ENCODE results near the gene ERGIC3.

ERGIC3 gene

DNA sequence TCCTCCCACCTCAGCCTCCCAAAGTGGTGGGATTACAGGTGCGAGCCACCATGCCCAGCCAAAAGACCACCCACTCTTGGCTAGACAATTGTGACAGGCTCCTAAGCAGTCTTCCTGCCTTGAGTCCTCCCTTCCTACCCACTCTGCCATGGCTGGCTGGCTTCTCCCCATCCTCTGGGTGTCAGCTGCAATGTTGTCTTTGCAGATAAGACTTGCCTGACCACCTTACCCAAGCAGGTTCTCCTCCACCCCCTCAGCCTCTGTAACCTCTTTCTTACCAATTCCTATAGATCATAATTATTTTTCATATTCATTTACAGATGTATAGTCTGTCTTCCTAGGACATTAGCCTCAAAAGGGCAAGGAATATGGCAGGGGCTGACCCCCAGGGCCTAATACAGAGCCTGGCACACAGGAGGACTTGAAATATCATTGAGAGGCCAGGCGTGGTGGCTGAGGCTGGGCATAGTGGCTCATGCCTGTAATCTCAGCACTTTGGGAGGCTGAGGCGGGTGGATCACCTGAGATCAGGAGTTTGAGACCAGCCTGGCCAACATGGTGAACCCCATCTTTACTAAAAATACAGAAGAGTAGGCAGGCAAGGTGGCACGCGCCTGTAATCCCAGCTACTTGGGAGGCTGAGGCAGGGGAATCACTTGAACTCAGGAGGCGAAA, 45.0 kb downstream of the ERGIC3 start:
- no peak for ATAC-seq
- TF ChIP-seq ZC3H10 (CRISPR knock-in tag; IDR thresholded peaks at IDR 0.05) (no peak), TOX (CRISPR knock-in tag; IDR thresholded peaks at IDR 0.05; ENCODE audit: borderline replicate concordance) (no peak), SNAI2 (CRISPR knock-in tag; IDR thresholded peaks at IDR 0.05) (no peak), ISL1 (CRISPR knock-in tag; IDR thresholded peaks at IDR 0.05) (no peak), ZFP3 (CRISPR knock-in tag; IDR thresholded peaks at IDR 0.05) (no peak), ZFP30 (CRISPR knock-in tag; IDR thresholded peaks at IDR 0.05) (no peak), OSR1 (CRISPR knock-in tag; IDR thresholded peaks at IDR 0.05) (no peak), RARB (CRISPR knock-in tag; IDR thresholded peaks at IDR 0.05) (no peak), ZNF8 (CRISPR knock-in tag; IDR thresholded peaks at IDR 0.05) (no peak), PPARA (CRISPR knock-in tag; IDR thresholded peaks at IDR 0.05; ENCODE audit: borderline replicate concordance) (no peak), CSDC2 (CRISPR knock-in tag; IDR thresholded peaks at IDR 0.05) (no peak), ZNF70 (CRISPR knock-in tag; IDR thresholded peaks at IDR 0.05) (no peak), ZNF565 (CRISPR knock-in tag; conservative IDR thresholded peaks at IDR 0.05; ENCODE audit: low read depth) (no peak), POU6F1 (CRISPR knock-in tag; IDR thresholded peaks at IDR 0.05; ENCODE audit: borderline replicate concordance, low read depth) (no peak), ESRRG (CRISPR knock-in tag; IDR thresholded peaks at IDR 0.05) (no peak), BACH2 (CRISPR knock-in tag; IDR thresholded peaks at IDR 0.05; ENCODE audit: borderline replicate concordance) (no peak), GLIS3 (CRISPR knock-in tag; IDR thresholded peaks at IDR 0.05) (no peak)

DNA sequence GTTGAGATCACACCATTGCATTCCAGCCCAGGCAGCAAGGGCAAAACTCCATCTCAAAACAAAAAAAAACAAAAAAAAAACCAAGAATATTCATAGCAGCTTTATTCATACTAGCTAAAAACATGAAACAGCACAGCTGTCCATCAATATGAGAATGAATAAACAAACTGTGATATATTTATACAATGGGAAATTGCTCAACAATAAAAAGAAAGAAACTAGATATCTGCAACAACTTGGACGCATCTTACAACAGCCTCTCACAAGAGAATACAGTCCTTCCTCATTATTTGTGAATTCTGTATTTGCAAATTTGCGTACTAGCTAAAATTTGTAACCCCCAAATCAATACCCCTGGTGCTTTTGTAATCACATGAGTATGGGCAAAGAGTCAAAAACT, 45.6 kb downstream of the ERGIC3 start:
- TF ChIP-seq ISL1 (CRISPR knock-in tag; IDR thresholded peaks at IDR 0.05), result no peak
- no peak for TF ChIP-seq CSDC2 (CRISPR knock-in tag; IDR thresholded peaks at IDR 0.05)
- no peak for TF ChIP-seq ESRRG (CRISPR knock-in tag; IDR thresholded peaks at IDR 0.05)
- TF ChIP-seq RARB (CRISPR knock-in tag; IDR thresholded peaks at IDR 0.05), result no peak
- no peak for TF ChIP-seq TOX (CRISPR knock-in tag; IDR thresholded peaks at IDR 0.05; ENCODE audit: borderline replicate concordance)
- TF ChIP-seq, protein P1, sequence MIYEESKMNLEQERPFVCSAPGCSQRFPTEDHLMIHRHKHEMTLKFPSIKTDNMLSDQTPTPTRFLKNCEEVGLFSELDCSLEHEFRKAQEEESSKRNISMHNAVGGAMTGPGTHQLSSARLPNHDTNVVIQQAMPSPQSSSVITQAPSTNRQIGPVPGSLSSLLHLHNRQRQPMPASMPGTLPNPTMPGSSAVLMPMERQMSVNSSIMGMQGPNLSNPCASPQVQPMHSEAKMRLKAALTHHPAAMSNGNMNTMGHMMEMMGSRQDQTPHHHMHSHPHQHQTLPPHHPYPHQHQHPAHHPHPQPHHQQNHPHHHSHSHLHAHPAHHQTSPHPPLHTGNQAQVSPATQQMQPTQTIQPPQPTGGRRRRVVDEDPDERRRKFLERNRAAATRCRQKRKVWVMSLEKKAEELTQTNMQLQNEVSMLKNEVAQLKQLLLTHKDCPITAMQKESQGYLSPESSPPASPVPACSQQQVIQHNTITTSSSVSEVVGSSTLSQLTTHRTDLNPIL (CRISPR knock-in tag; IDR thresholded peaks at IDR 0.05; ENCODE audit: low read depth), result no peak
- no peak for TF ChIP-seq PATZ1 (CRISPR knock-in tag; IDR thresholded peaks at IDR 0.05; ENCODE audit: borderline replicate concordance)
- TF ChIP-seq, protein P2, sequence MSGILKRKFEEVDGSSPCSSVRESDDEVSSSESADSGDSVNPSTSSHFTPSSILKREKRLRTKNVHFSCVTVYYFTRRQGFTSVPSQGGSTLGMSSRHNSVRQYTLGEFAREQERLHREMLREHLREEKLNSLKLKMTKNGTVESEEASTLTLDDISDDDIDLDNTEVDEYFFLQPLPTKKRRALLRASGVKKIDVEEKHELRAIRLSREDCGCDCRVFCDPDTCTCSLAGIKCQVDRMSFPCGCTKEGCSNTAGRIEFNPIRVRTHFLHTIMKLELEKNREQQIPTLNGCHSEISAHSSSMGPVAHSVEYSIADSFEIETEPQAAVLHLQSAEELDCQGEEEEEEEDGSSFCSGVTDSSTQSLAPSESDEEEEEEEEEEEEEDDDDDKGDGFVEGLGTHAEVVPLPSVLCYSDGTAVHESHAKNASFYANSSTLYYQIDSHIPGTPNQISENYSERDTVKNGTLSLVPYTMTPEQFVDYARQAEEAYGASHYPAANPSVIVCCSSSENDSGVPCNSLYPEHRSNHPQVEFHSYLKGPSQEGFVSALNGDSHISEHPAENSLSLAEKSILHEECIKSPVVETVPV (CRISPR knock-in tag; IDR thresholded peaks at IDR 0.05), result no peak
- TF ChIP-seq ZNF8 (CRISPR knock-in tag; IDR thresholded peaks at IDR 0.05), result no peak
- TF ChIP-seq PPARA (CRISPR knock-in tag; IDR thresholded peaks at IDR 0.05; ENCODE audit: borderline replicate concordance), result no peak
- no peak for TF ChIP-seq GLIS3 (CRISPR knock-in tag; IDR thresholded peaks at IDR 0.05)
- no peak for TF ChIP-seq ZFP3 (CRISPR knock-in tag; IDR thresholded peaks at IDR 0.05)
- no peak for TF ChIP-seq ARNTL (CRISPR knock-in tag; IDR thresholded peaks at IDR 0.05; ENCODE audit: borderline replicate concordance, low read depth)
- TF ChIP-seq ZNF70 (CRISPR knock-in tag; IDR thresholded peaks at IDR 0.05), result no peak
- TF ChIP-seq, protein P3, sequence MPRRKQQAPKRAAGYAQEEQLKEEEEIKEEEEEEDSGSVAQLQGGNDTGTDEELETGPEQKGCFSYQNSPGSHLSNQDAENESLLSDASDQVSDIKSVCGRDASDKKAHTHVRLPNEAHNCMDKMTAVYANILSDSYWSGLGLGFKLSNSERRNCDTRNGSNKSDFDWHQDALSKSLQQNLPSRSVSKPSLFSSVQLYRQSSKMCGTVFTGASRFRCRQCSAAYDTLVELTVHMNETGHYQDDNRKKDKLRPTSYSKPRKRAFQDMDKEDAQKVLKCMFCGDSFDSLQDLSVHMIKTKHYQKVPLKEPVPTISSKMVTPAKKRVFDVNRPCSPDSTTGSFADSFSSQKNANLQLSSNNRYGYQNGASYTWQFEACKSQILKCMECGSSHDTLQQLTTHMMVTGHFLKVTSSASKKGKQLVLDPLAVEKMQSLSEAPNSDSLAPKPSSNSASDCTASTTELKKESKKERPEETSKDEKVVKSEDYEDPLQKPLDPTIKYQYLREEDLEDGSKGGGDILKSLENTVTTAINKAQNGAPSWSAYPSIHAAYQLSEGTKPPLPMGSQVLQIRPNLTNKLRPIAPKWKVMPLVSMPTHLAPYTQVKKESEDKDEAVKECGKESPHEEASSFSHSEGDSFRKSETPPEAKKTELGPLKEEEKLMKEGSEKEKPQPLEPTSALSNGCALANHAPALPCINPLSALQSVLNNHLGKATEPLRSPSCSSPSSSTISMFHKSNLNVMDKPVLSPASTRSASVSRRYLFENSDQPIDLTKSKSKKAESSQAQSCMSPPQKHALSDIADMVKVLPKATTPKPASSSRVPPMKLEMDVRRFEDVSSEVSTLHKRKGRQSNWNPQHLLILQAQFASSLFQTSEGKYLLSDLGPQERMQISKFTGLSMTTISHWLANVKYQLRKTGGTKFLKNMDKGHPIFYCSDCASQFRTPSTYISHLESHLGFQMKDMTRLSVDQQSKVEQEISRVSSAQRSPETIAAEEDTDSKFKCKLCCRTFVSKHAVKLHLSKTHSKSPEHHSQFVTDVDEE (CRISPR knock-in tag; IDR thresholded peaks at IDR 0.05), result no peak
- no peak for TF ChIP-seq ZFP30 (CRISPR knock-in tag; IDR thresholded peaks at IDR 0.05)
- TF ChIP-seq POU6F1 (CRISPR knock-in tag; IDR thresholded peaks at IDR 0.05; ENCODE audit: borderline replicate concordance, low read depth), result no peak
- no peak for TF ChIP-seq ZNF565 (CRISPR knock-in tag; conservative IDR thresholded peaks at IDR 0.05; ENCODE audit: low read depth)

More for the DNA sequence above, 45.6 kb downstream of the ERGIC3 start:
- ATAC-seq, result no peak
